Ovary (tissue), 3 donors: Measurements from ENCODE around the gene LPO.

Experiments used
- POLR2A ChIP-seq: fragments of 450-650 bp; IDR thresholded peaks from one replicate; pipeline ENCODE4 v1.6.1; 2017; ENCODE audit warnings: antibody characterized with exemption, mild to moderate bottlenecking, moderate library complexity
- TF ChIP-seq, protein P1 (sequence below), 3 donors: fragments of 450-650 bp in 2 of 3; fragments of 200-600 bp in 1 of 3; IDR thresholded peaks; one replicate each; pipeline versions ENCODE4 v1.5.1 to v1.8.0; 2016 to 2022; ENCODE audit warnings: antibody characterized with exemption in 3 of 3, mild to moderate bottlenecking in 1 of 3
- donor health status: DM: no; HTN: no; CAD: no.

DNA sequence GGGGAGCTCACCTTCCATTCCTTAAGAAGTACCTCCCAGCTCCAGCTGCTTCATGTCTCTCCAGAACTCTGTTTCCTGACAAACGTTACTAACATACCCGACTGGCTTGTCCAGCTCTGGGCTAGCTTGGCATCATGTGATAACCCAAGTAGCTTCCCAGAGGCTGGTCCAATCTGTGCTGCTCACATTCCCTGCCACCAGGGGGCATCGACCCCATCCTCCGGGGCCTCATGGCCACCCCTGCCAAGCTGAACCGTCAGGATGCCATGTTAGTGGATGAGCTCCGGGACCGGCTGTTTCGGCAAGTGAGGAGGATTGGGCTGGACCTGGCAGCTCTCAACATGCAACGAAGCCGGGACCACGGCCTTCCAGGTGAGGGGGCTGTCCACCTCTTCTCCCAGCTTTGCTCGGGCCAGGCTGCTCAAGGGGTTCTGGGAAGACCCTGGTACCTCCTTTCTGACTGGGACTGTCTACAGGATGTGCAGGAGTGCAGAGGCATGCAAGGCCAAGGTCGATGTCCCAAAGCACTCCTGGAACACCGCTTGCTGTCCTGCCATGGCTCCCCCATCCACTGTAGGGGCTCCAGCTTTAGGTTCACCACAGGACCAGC, 38.3 kb upstream of the LPO start:
- TF ChIP-seq POLR2A = no peak
- TF ChIP-seq, protein P1, sequence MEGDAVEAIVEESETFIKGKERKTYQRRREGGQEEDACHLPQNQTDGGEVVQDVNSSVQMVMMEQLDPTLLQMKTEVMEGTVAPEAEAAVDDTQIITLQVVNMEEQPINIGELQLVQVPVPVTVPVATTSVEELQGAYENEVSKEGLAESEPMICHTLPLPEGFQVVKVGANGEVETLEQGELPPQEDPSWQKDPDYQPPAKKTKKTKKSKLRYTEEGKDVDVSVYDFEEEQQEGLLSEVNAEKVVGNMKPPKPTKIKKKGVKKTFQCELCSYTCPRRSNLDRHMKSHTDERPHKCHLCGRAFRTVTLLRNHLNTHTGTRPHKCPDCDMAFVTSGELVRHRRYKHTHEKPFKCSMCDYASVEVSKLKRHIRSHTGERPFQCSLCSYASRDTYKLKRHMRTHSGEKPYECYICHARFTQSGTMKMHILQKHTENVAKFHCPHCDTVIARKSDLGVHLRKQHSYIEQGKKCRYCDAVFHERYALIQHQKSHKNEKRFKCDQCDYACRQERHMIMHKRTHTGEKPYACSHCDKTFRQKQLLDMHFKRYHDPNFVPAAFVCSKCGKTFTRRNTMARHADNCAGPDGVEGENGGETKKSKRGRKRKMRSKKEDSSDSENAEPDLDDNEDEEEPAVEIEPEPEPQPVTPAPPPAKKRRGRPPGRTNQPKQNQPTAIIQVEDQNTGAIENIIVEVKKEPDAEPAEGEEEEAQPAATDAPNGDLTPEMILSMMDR (IDR thresholded peaks at IDR 0.05) = no peak
